ENCODE results near the gene AGAP1.

GRCh38 chr2:235463893-235464292, 29.9 kb upstream of the AGAP1 start:
- TF ChIP-seq CTCF (IDR thresholded peaks at IDR 0.05) (no peak), POLR2A (IDR thresholded peaks at IDR 0.05) (no peak)

All from thyroid gland (tissue), 4 donors.